GM19238 (cell line): ENCODE data around the gene CCDC92.

Source experiments
- DNase-seq: peaks from one replicate; pipeline ENCODE4 v3.0.0; 2011; ENCODE audit warnings: low spot score; ENCODE audit not compliant: insufficient read length

The CCDC92 gene

GRCh38 chr12:123972457-123973401 lies at the start of gene CCDC92, which contains the start of gene ZNF664:
Gene CCDC92, minus strand, starts transcription at chr12:123972831. Its CDS starts 28,526 bp downstream, at chr12:123944305.
Gene ZNF664, plus strand, starts transcription at chr12:123973215. Its CDS starts 38,930 bp downstream, at chr12:124012145.
- peak; percentile 96 for DNase-seq

- no peak for DNase-seq
These were observed 49.5 kb upstream of the CCDC92 start for GRCh38 chr12:124022161-124022560.

GRCh38 chr12:124021007-124021406 lies 48.4 kb upstream of the CCDC92 start:
- DNase-seq, result no peak

GRCh38 chr12:124020514-124020949 lies 47.9 kb upstream of the CCDC92 start:
- DNase-seq, result no peak

- DNase-seq, result no peak
These were observed 46.5 kb upstream of the CCDC92 start for GRCh38 chr12:124019115-124019514.

GRCh38 chr12:124018539-124018938 lies 45.9 kb upstream of the CCDC92 start:
- DNase-seq, result no peak

GRCh38 chr12:124017064-124017463 lies 44.4 kb upstream of the CCDC92 start:
- no peak for DNase-seq

- no peak for DNase-seq
These were observed 43.1 kb upstream of the CCDC92 start for GRCh38 chr12:124015494-124016461.

- DNase-seq, result no peak
These were observed 40.4 kb upstream of the CCDC92 start for GRCh38 chr12:124013073-124013472.

GRCh38 chr12:124011435-124012115 lies 38.9 kb upstream of the CCDC92 start:
- DNase-seq, result no peak

- no peak for DNase-seq
These were observed 38.1 kb upstream of the CCDC92 start for GRCh38 chr12:124010687-124011086.

GRCh38 chr12:124009781-124010180 lies 37.1 kb upstream of the CCDC92 start:
- DNase-seq, result no peak

GRCh38 chr12:124008595-124008994 lies 36.0 kb upstream of the CCDC92 start:
- DNase-seq, result no peak

- DNase-seq, result no peak
These were observed 35.4 kb upstream of the CCDC92 start for GRCh38 chr12:124007826-124008570.

GRCh38 chr12:124006846-124007713 lies 34.4 kb upstream of the CCDC92 start:
- no peak for DNase-seq

GRCh38 chr12:124006085-124006845 lies 33.6 kb upstream of the CCDC92 start:
- DNase-seq, result peak; percentile 31

- no peak for DNase-seq
These were observed 31.7 kb upstream of the CCDC92 start for GRCh38 chr12:124004233-124004875.

GRCh38 chr12:124002654-124003053 lies 30.0 kb upstream of the CCDC92 start:
- no peak for DNase-seq
